ENCODE data around the gene C1orf21. TPM values are rescaled to one million over a fixed set of nuclear protein-coding genes. Genes with fewer than 3 reads are reported as not detected.

Gene C1orf21
- total RNA-seq, 1 donor from 2014 or later: 33.1 TPM

GRCh38 chr1:184545601-184546000 lies 158.8 kb downstream of the C1orf21 start:
- no peak for DNase-seq (ENCODE audit: low spot score in 2 of 2, unreplicated experiment in 2 of 2)
- peaks cover 29% of the 10 kb centered on the region for H3K4me1 Mint-ChIP-seq
- TF ChIP-seq CTCF (IDR thresholded peaks at IDR 0.05; ENCODE audit: unreplicated experiment): no peak
- H3K4me3 Mint-ChIP-seq: no peak overlapping the region
- H3K9me3 Mint-ChIP-seq: no peaks in the 10 kb centered on the region
- H3K36me3 Mint-ChIP-seq: no peaks in the 10 kb centered on the region
- H3K27me3 Mint-ChIP-seq (ENCODE audit: low read depth): no peaks in the 10 kb centered on the region
- H3K27ac Mint-ChIP-seq: peak overlapping the region; percentile 18

- no peaks in the 10 kb centered on the region for H3K36me3 Mint-ChIP-seq
- no peak overlapping the region for H3K4me3 Mint-ChIP-seq
- no peaks in the 10 kb centered on the region for H3K9me3 Mint-ChIP-seq
- peaks cover 16% of the 10 kb centered on the region for H3K4me1 Mint-ChIP-seq
- no peak overlapping the region for H3K27ac Mint-ChIP-seq
- DNase-seq (ENCODE audit: low spot score in 2 of 2, unreplicated experiment in 2 of 2): no peak
- TF ChIP-seq CTCF (IDR thresholded peaks at IDR 0.05; ENCODE audit: unreplicated experiment): no peak
- H3K27me3 Mint-ChIP-seq (ENCODE audit: low read depth): no peaks in the 10 kb centered on the region
Observed at GRCh38 chr1:184552446-184552845, 165.6 kb downstream of the C1orf21 start.

- Mint-ChIP-seq H3K36me3 (peaks cover 3% of the 10 kb centered on the region), H3K4me1 (peaks cover 16% of the 10 kb centered on the region), H3K27ac (no peak overlapping the region), H3K27me3 (ENCODE audit: low read depth) (no peaks in the 10 kb centered on the region), H3K9me3 (no peaks in the 10 kb centered on the region), H3K4me3 (no peak overlapping the region)
- no peak for DNase-seq (ENCODE audit: low spot score in 2 of 2, unreplicated experiment in 2 of 2)
- TF ChIP-seq CTCF (IDR thresholded peaks at IDR 0.05; ENCODE audit: unreplicated experiment): no peak
Observed at GRCh38 chr1:184553845-184554244, 167.0 kb downstream of the C1orf21 start.

GRCh38 chr1:184555665-184556641 lies 169.1 kb downstream of the C1orf21 start:
- no peak for DNase-seq (ENCODE audit: low spot score in 2 of 2, unreplicated experiment in 2 of 2)
- no peaks in the 10 kb centered on the region for H3K27me3 Mint-ChIP-seq (ENCODE audit: low read depth)
- H3K4me3 Mint-ChIP-seq: no peak overlapping the region
- TF ChIP-seq CTCF (IDR thresholded peaks at IDR 0.05; ENCODE audit: unreplicated experiment): no peak
- H3K9me3 Mint-ChIP-seq: no peaks in the 10 kb centered on the region
- peaks cover 3% of the 10 kb centered on the region for H3K36me3 Mint-ChIP-seq
- peaks cover 15% of the 10 kb centered on the region for H3K4me1 Mint-ChIP-seq
- no peak overlapping the region for H3K27ac Mint-ChIP-seq

- TF ChIP-seq CTCF (IDR thresholded peaks at IDR 0.05; ENCODE audit: unreplicated experiment): no peak
Observed at GRCh38 chr1:184556665-184557064, 169.8 kb downstream of the C1orf21 start.

More at GRCh38 chr1:184556665-184557064, 169.8 kb downstream of the C1orf21 start:
- no peak for DNase-seq (ENCODE audit: low spot score in 2 of 2, unreplicated experiment in 2 of 2)
- Mint-ChIP-seq H3K27ac (no peak overlapping the region), H3K9me3 (no peaks in the 10 kb centered on the region), H3K4me1 (peaks cover 10% of the 10 kb centered on the region), H3K27me3 (ENCODE audit: low read depth) (no peaks in the 10 kb centered on the region), H3K4me3 (no peak overlapping the region), H3K36me3 (peaks cover 3% of the 10 kb centered on the region)

Data from mesothelial cell of epicardium (in vitro differentiated cells).